Measurements from ENCODE around the gene TNRC18. TPM values are rescaled to one million over a fixed set of nuclear protein-coding genes. Genes with fewer than 3 reads are reported as not detected.

The TNRC18 gene
- total and polyA plus RNA-seq, 2 donors (not counting 3 experiments of a cell fraction or from before 2014, with no cell fraction given), result 14.8 to 64.6 TPM

DNA sequence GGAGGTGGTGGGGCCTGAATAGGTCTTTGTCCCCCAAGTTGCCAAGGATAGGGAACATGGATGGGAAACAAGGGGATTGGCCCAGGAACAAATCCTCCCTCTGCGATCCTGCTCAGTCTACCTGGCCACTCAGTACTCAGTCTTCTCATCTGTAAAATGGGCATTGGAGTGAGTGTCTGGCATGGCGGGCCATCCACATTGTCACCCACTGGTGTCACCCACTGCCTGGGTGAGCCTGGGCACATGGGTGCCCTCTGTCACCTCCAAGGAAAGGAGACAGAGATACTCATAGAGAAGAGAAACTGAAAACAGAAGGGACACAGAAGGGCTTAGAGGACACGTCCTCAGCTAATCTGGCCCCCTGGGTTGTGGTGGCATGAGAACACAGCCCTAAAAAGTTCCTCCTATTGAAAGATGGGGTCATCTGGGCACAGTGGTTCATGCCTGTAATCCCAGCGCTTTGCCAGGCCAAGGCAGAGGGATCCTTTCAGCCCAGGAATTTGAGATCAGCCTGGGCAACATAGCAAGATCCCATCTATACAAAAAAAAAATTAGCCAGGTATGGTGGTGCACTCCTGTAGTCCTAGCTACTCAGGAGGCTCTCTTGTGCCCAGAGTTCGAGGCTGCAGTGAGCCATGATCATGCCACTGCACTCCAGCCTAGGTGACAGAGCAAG, 12.5 kb upstream of the TNRC18 start:
- intact Hi-C loops (cut with micrococcal nuclease), result no loop called here
- H3K27ac ChIP-seq (ENCODE audit: insufficient read depth, low read depth, low read length), result no peak overlapping the region
- H3K4me3 ChIP-seq (replicated peaks in 1 of 3; ENCODE audit: insufficient read depth in 1 of 3, low read depth in 1 of 3, low read length in 3 of 3), result no peak overlapping the region
- no peak overlapping the region for H3K9ac ChIP-seq (replicated peaks; ENCODE audit: extremely low read depth, insufficient read depth, low read length)
- H4K20me1 ChIP-seq (replicated peaks; ENCODE audit: control insufficient read depth, extremely low read depth, insufficient read depth, low read length), result no peaks in the 10 kb centered on the region
- DNase-seq (ENCODE audit: low read depth, low spot score) (no peak), FAIRE-seq (no peak)
- H3K79me2 ChIP-seq (ENCODE audit: control insufficient read depth, insufficient read depth, low read length), result no peaks in the 10 kb centered on the region
- BruUV-seq (replicated peaks), result no TSS peak
- H3K9me3 ChIP-seq (replicated peaks; ENCODE audit: control insufficient read depth, insufficient read depth, low read length), result no peaks in the 10 kb centered on the region
- no peaks in the 10 kb centered on the region for H3K27me3 ChIP-seq (ENCODE audit: control insufficient read depth in 2 of 2, insufficient read depth in 2 of 2, low read length in 2 of 2)
- H3K4me2 ChIP-seq (ENCODE audit: insufficient read depth, low read length), result no peak overlapping the region
- dilution Hi-C loops (cut with MboI; ENCODE audit: extremely low pct_ligation_motif_present, low sequenced_read_pairs), result no loop called here
- no peaks in the 10 kb centered on the region for H3K4me1 ChIP-seq (ENCODE audit: control insufficient read depth, extremely low read depth, insufficient read depth, low read length)
- H3K36me3 ChIP-seq (ENCODE audit: control insufficient read depth in 2 of 2, extremely low read depth in 1 of 2, insufficient read depth in 2 of 2, low read length in 2 of 2), result no peaks in the 10 kb centered on the region
- no peaks in the 10 kb centered on the region for H3K9me1 ChIP-seq (replicated peaks; ENCODE audit: control insufficient read depth, extremely low read depth, insufficient read depth, low read length)
- ChIA-PET POLR2A (no interaction called here), CTCF (interaction anchor here (1.3 kb wide), 1 partner anchor 70 kb away, joined by 5 read pairs; no protein-coding TSS in a partner anchor)
- no peak overlapping the region for H2AFZ ChIP-seq (ENCODE audit: low read depth, low read length)
- TF ChIP-seq POLR2A (IDR thresholded peaks at IDR 0.05; ENCODE audit: low read depth, low read length), result no peak
- TF ChIP-seq EZH2 (IDR thresholded peaks at IDR 0.05; ENCODE audit: borderline replicate concordance, low read depth, low read length, severe bottlenecking), result no peak
- no peak for TF ChIP-seq JUN (IDR thresholded peaks at IDR 0.05; ENCODE audit: borderline replicate concordance, insufficient read depth, insufficient read length, low read depth)
- no peak for TF ChIP-seq FOS (IDR thresholded peaks at IDR 0.05; ENCODE audit: borderline replicate concordance, insufficient read depth, low read length)
- no peak for TF ChIP-seq GATA2 (IDR thresholded peaks at IDR 0.05; ENCODE audit: insufficient read depth, insufficient read length, low read depth, low read length)
- TF ChIP-seq POLR2AphosphoS5 (IDR thresholded peaks at IDR 0.05; ENCODE audit: insufficient read depth, low read depth, low read length), result no peak
- TF ChIP-seq, protein P1, sequence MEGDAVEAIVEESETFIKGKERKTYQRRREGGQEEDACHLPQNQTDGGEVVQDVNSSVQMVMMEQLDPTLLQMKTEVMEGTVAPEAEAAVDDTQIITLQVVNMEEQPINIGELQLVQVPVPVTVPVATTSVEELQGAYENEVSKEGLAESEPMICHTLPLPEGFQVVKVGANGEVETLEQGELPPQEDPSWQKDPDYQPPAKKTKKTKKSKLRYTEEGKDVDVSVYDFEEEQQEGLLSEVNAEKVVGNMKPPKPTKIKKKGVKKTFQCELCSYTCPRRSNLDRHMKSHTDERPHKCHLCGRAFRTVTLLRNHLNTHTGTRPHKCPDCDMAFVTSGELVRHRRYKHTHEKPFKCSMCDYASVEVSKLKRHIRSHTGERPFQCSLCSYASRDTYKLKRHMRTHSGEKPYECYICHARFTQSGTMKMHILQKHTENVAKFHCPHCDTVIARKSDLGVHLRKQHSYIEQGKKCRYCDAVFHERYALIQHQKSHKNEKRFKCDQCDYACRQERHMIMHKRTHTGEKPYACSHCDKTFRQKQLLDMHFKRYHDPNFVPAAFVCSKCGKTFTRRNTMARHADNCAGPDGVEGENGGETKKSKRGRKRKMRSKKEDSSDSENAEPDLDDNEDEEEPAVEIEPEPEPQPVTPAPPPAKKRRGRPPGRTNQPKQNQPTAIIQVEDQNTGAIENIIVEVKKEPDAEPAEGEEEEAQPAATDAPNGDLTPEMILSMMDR (IDR thresholded peaks at IDR 0.05; ENCODE audit: extremely low read depth in 1 of 2, insufficient read depth in 1 of 2, low read depth in 1 of 2, low read length in 2 of 2), result no peak
- TF ChIP-seq MYC (IDR thresholded peaks at IDR 0.05; ENCODE audit: low read depth, low read length), result no peak
- TF ChIP-seq, protein P2, sequence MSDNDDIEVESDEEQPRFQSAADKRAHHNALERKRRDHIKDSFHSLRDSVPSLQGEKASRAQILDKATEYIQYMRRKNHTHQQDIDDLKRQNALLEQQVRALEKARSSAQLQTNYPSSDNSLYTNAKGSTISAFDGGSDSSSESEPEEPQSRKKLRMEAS (IDR thresholded peaks at IDR 0.05; ENCODE audit: insufficient read depth, insufficient read length), result no peak
